Right atrium auricular region (tissue), 2 donors: Measurements from ENCODE around the gene TAOK1. TPM values are rescaled to one million over a fixed set of nuclear protein-coding genes. Genes with fewer than 3 reads are reported as not detected.

Experiments used
- DNase-seq: peaks from one replicate; pipeline ENCODE4 v3.0.0-alpha.2; 2019; ENCODE audit warnings: low spot score
- H3K27ac ChIP-seq, 2 donors: fragments of 200-600 bp; sonication (generic); 1 replicate in 1 of 2; 2 replicates in 1 of 2; pipeline ENCODE4 v1.5.1; 2016 to 2019
- H3K27me3 ChIP-seq, 2 donors: fragments of 200-600 bp; sonication (generic); one replicate each; pipeline versions ENCODE4 v1.5.1 to v1.6.0; 2017 to 2019
- H3K36me3 ChIP-seq: fragments of 200-600 bp; sonication (generic); one replicate; pipeline ENCODE4 v1.5.1; 2016
- H3K4me1 ChIP-seq, 2 donors: fragments of 200-600 bp; sonication (generic); one replicate each; pipeline versions ENCODE4 v1.5.1 to v1.6.0; 2017 to 2019
- H3K4me3 ChIP-seq, 2 donors: fragments of 200-600 bp; sonication (generic); 1 replicate in 1 of 2; 2 replicates in 1 of 2; pipeline ENCODE4 v1.5.1; 2017 to 2019; ENCODE audit warnings: mild to moderate bottlenecking in 1 of 2, moderate library complexity in 1 of 2
- H3K9me3 ChIP-seq, 2 donors: fragments of 200-600 bp; sonication (generic); one replicate each; pipeline ENCODE4 v1.5.1; 2019
- total RNA-seq, 2 donors: library from RNA; depleted of rRNA; stranded (reverse); fragments of >200 nt; gene quantifications; one replicate each; pipeline ENCODE4 v1.1.0, GENCODE V29; 2016
- TF ChIP-seq, protein P1 (sequence below), 2 donors: fragments of 200-600 bp; sonication (generic); IDR thresholded peaks; one replicate each; pipeline ENCODE4 v1.5.1; 2019; ENCODE audit warnings: antibody characterized with exemption in 2 of 2

TAOK1 gene
- total RNA-seq, 2 donors from 2014 or later, result 42.9 to 45.1 TPM

- no peak for DNase-seq
- Histone ChIP-seq H3K9me3 (no peaks in the 10 kb centered on the region), H3K27ac (no peak overlapping the region), H3K36me3 (peaks cover 55% of the 10 kb centered on the region), H3K27me3 (no peaks in the 10 kb centered on the region), H3K4me1 (no peaks in the 10 kb centered on the region), H3K4me3 (no peak overlapping the region)
- TF ChIP-seq, protein P1, sequence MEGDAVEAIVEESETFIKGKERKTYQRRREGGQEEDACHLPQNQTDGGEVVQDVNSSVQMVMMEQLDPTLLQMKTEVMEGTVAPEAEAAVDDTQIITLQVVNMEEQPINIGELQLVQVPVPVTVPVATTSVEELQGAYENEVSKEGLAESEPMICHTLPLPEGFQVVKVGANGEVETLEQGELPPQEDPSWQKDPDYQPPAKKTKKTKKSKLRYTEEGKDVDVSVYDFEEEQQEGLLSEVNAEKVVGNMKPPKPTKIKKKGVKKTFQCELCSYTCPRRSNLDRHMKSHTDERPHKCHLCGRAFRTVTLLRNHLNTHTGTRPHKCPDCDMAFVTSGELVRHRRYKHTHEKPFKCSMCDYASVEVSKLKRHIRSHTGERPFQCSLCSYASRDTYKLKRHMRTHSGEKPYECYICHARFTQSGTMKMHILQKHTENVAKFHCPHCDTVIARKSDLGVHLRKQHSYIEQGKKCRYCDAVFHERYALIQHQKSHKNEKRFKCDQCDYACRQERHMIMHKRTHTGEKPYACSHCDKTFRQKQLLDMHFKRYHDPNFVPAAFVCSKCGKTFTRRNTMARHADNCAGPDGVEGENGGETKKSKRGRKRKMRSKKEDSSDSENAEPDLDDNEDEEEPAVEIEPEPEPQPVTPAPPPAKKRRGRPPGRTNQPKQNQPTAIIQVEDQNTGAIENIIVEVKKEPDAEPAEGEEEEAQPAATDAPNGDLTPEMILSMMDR (IDR thresholded peaks at IDR 0.05), result no peak
Observed at GRCh38 chr17:29510953-29511352, 120.8 kb downstream of the TAOK1 start.

DNA sequence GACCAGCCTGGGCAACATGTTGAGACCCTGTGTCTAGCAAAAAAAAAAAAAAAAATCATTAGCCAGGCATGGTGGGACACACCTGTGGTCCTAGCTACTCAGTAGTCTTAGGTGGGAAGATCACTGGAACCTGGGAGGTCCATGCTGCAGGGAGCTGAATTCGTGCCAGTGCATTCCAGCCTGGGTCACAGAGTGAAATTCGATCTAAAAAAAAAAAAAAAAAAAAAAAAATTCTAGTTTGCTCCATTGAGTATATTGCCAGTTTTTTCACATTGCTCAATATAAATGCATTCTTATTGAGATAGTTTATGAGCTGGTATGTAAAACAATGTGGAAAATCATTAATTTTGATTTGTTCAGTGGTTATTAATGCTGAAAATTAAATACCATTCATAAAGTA is 124.6 kb downstream of the TAOK1 start:
- Histone ChIP-seq H3K4me1 (no peaks in the 10 kb centered on the region), H3K9me3 (no peaks in the 10 kb centered on the region), H3K36me3 (peaks cover 63% of the 10 kb centered on the region), H3K27ac (no peak overlapping the region), H3K4me3 (no peak overlapping the region), H3K27me3 (no peaks in the 10 kb centered on the region)
- no peak for DNase-seq
- TF ChIP-seq, protein P1 (IDR thresholded peaks at IDR 0.05), result no peak

GRCh38 chr17:29518359-29518758 is 128.2 kb downstream of the TAOK1 start:
- Histone ChIP-seq H3K27me3 (no peaks in the 10 kb centered on the region), H3K27ac (no peak overlapping the region), H3K4me3 (no peak overlapping the region), H3K4me1 (no peaks in the 10 kb centered on the region), H3K9me3 (no peaks in the 10 kb centered on the region), H3K36me3 (peaks cover 69% of the 10 kb centered on the region)
- no peak for DNase-seq
- TF ChIP-seq, protein P1 (IDR thresholded peaks at IDR 0.05), result no peak

GRCh38 chr17:29524692-29525091 is 134.5 kb downstream of the TAOK1 start:
- Histone ChIP-seq H3K4me1 (no peaks in the 10 kb centered on the region), H3K27me3 (no peaks in the 10 kb centered on the region), H3K27ac (no peak overlapping the region), H3K36me3 (peaks cover 55% of the 10 kb centered on the region), H3K4me3 (no peak overlapping the region), H3K9me3 (no peaks in the 10 kb centered on the region)
- DNase-seq, result no peak
- TF ChIP-seq, protein P1 (IDR thresholded peaks at IDR 0.05), result no peak

- H3K27ac ChIP-seq, result no peak overlapping the region
- no peaks in the 10 kb centered on the region for H3K4me1 ChIP-seq
- no peaks in the 10 kb centered on the region for H3K9me3 ChIP-seq
- H3K36me3 ChIP-seq, result peaks cover 48% of the 10 kb centered on the region
- no peak for DNase-seq
- TF ChIP-seq, protein P1 (IDR thresholded peaks at IDR 0.05), result no peak
- no peaks in the 10 kb centered on the region for H3K27me3 ChIP-seq
- no peak overlapping the region for H3K4me3 ChIP-seq
Observed at GRCh38 chr17:29526322-29526721, 136.2 kb downstream of the TAOK1 start.

GRCh38 chr17:29533976-29534375 is 143.8 kb downstream of the TAOK1 start:
- TF ChIP-seq, protein P1 (IDR thresholded peaks at IDR 0.05), result no peak
- H3K9me3 ChIP-seq, result no peaks in the 10 kb centered on the region
- H3K4me3 ChIP-seq, result no peak overlapping the region
- H3K4me1 ChIP-seq, result no peaks in the 10 kb centered on the region
- DNase-seq, result no peak
- H3K27ac ChIP-seq, result no peak overlapping the region
- H3K27me3 ChIP-seq, result no peaks in the 10 kb centered on the region
- peaks cover 41% of the 10 kb centered on the region for H3K36me3 ChIP-seq
